ENCODE results near the gene AVPR2. TPM values are rescaled to one million over a fixed set of nuclear protein-coding genes. Genes with fewer than 3 reads are reported as not detected.

The AVPR2 gene
- total RNA-seq, 4 donors from 2014 or later, result 0.53 to 5.0 (median 1.1) TPM

DNA sequence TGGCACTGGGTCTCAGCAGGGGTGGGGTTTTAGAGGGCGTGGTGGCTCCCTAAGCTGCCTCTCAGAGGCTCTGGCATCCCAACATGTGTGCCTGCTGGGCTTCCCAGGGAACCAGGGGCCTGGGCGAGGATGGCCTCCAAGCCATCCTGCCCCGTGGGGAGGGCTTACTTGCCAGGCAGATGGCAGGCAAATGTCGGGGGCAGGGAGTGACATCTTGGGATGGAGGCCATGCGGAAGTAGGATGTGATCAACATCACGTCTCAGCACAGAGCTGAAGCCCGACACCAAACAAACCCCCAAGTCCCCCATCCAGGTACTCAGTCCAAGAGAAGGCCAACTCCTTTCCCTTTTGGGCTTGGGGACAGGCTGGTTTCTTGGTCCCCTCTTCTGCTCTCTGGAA, 23.2 kb upstream of the AVPR2 start:
- no peaks in the 10 kb centered on the region for H3K27me3 ChIP-seq
- peaks cover 0 to 10% (median 0%) of the 10 kb centered on the region in 4 donors for H3K4me1 ChIP-seq
- TF ChIP-seq, protein P1, sequence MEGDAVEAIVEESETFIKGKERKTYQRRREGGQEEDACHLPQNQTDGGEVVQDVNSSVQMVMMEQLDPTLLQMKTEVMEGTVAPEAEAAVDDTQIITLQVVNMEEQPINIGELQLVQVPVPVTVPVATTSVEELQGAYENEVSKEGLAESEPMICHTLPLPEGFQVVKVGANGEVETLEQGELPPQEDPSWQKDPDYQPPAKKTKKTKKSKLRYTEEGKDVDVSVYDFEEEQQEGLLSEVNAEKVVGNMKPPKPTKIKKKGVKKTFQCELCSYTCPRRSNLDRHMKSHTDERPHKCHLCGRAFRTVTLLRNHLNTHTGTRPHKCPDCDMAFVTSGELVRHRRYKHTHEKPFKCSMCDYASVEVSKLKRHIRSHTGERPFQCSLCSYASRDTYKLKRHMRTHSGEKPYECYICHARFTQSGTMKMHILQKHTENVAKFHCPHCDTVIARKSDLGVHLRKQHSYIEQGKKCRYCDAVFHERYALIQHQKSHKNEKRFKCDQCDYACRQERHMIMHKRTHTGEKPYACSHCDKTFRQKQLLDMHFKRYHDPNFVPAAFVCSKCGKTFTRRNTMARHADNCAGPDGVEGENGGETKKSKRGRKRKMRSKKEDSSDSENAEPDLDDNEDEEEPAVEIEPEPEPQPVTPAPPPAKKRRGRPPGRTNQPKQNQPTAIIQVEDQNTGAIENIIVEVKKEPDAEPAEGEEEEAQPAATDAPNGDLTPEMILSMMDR (IDR thresholded peaks at IDR 0.05), result no peak
- no peak for TF ChIP-seq POLR2A (IDR thresholded peaks at IDR 0.05)
- no peaks in the 10 kb centered on the region for H3K36me3 ChIP-seq
- H3K27ac ChIP-seq, result no peak overlapping the region
- peaks cover 0 to 3% (median 0%) of the 10 kb centered on the region in 4 donors for H3K9me3 ChIP-seq
- no peak for DNase-seq
- no peak overlapping the region for H3K4me3 ChIP-seq

DNA sequence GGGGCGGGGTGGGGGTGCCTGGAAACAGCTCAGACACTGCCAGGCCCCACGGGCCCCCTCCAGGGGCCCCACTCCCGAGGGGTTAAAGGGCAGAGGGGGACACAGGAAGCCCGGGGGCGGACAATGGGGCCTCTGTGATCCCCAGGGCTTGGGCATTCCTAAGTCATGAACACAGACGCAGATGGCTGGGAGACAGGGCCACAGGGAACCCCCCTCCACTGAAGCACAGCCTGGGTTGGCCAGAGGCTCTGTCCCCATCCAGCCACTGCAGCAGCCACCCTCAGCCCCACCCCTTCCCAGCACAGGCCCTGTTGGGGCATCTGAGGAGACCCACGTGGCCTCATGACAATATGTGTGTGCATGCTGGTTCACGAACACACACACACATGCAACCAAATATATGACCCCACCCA, 22.4 kb upstream of the AVPR2 start:
- Histone ChIP-seq H3K36me3 (no peaks in the 10 kb centered on the region), H3K27ac (no peak overlapping the region), H3K4me3 (no peak overlapping the region), H3K4me1 (peaks cover 0 to 10% (median 0%) of the 10 kb centered on the region in 4 donors), H3K9me3 (peaks cover 0 to 3% (median 0%) of the 10 kb centered on the region in 4 donors), H3K27me3 (no peaks in the 10 kb centered on the region)
- no peak for DNase-seq
- TF ChIP-seq, protein P1 (IDR thresholded peaks at IDR 0.05), result no peak
- no peak for TF ChIP-seq POLR2A (IDR thresholded peaks at IDR 0.05)

DNA sequence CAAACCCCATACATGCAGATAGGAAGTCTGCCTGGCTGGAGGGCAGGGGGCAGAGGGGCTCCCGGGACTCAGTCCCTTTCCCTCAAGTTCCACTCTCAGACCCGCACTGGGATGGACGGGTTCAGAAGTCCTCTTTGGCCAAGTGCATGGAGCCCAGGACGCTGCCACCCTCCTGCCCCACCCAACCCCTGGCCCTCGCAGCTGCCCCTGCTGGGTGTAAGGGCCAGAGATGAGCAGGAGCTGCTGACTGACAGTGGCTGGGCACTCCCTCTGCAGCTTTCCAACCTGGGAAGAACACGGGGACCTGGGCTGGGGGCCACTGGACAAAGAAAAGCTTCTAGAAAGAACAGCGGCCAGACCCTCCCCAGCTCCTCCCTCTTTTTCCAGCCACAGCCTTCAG, 21.9 kb upstream of the AVPR2 start:
- Histone ChIP-seq H3K9me3 (peaks cover 0 to 3% (median 0%) of the 10 kb centered on the region in 4 donors), H3K4me3 (no peak overlapping the region), H3K36me3 (no peaks in the 10 kb centered on the region), H3K27me3 (no peaks in the 10 kb centered on the region), H3K4me1 (peaks cover 0 to 10% (median 0%) of the 10 kb centered on the region in 4 donors), H3K27ac (no peak overlapping the region)
- DNase-seq, result no peak
- TF ChIP-seq, protein P1 (IDR thresholded peaks at IDR 0.05), result no peak
- TF ChIP-seq POLR2A (IDR thresholded peaks at IDR 0.05), result no peak

DNA sequence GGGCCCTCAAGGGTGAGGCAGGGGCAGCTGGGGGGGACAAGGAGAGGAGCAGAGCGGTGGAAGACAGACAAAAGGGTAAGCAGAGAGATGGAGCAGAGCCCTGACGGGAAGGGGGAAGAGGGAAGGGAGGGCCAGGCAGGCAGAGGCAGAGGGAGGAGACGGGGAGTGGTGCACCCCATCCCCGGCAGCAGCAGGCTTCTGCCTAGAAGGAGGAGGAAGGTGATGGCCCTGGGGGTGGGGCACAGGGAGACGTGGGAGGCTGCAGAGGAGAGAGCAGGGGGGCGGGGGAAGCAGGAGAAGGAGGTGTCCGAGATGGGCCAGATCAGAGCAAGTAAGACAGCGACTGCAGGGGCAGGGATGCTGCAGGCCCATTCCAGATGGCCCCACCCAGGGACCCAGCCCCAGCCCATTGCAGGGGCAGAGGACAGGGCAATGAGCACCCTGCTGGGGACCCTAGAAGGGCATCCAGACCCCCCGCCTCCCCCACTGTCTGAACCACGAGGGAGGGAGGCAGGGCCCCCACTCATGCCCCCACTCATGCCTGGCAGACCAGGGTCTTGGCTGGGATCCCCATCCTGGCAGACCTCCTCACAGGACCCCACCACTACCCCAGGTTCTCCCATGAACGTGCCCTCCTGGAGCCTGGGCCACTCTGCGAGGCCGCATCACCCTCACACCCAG, 21.2 kb upstream of the AVPR2 start:
- Histone ChIP-seq H3K27ac (no peak overlapping the region), H3K4me1 (peaks cover 0 to 10% (median 0%) of the 10 kb centered on the region in 4 donors), H3K27me3 (no peaks in the 10 kb centered on the region), H3K9me3 (peaks cover 0 to 3% (median 0%) of the 10 kb centered on the region in 4 donors), H3K36me3 (no peaks in the 10 kb centered on the region), H3K4me3 (no peak overlapping the region)
- no peak for TF ChIP-seq POLR2A (IDR thresholded peaks at IDR 0.05)
- TF ChIP-seq, protein P1 (IDR thresholded peaks at IDR 0.05), result no peak
- no peak for DNase-seq

DNA sequence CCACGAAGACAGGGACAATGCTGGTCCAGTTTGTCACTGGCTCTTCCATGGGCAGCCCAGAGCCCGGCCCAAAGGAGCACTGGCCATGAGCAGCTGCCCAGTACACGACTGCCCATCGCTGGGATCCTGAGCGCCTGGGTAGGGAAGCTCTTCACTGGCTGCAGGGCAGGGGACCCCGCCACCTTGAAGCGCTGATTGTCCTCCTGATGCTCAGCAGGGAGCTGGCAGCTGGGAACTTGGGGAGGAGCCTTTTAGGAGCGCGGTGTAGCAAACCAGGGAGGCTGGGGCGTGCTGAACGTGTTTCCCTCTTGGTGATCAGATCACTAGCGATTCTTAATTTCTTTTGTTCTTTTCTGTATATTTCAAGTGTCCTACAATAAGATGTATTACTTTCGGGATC, 20.3 kb upstream of the AVPR2 start:
- DNase-seq, result no peak
- Histone ChIP-seq H3K27me3 (no peaks in the 10 kb centered on the region), H3K9me3 (peaks cover 0 to 3% (median 0%) of the 10 kb centered on the region in 4 donors), H3K36me3 (no peaks in the 10 kb centered on the region), H3K4me3 (no peak overlapping the region), H3K4me1 (peaks cover 0 to 8% (median 0%) of the 10 kb centered on the region in 4 donors), H3K27ac (no peak overlapping the region)
- no peak for TF ChIP-seq POLR2A (IDR thresholded peaks at IDR 0.05)
- TF ChIP-seq, protein P1 (IDR thresholded peaks at IDR 0.05), result no peak

All from Peyer's patch (tissue), 4 donors.